Chondrocyte (in vitro differentiated cells): ENCODE measurements around the gene ZGRF1. TPM values are rescaled to one million over a fixed set of nuclear protein-coding genes. Genes with fewer than 3 reads are reported as not detected.

ENCODE experiments used
- DNase-seq: peaks from one replicate; pipeline ENCODE4 v3.0.0; 2021; ENCODE audit warnings: mixed read lengths, low spot score
- H3K27ac Mint-ChIP-seq: one replicate; pipeline ENCODE4 v1.8.0; 2021; ENCODE audit warnings: mild to moderate bottlenecking, moderate library complexity, mixed read lengths; ENCODE audit not compliant: unreplicated experiment
- H3K27me3 Mint-ChIP-seq: 2 replicates; pipeline ENCODE4 v1.8.0; 2021; ENCODE audit warnings: low read depth, mixed read lengths
- H3K36me3 Mint-ChIP-seq: 2 replicates; pipeline ENCODE4 v1.8.0; 2021; ENCODE audit warnings: low read depth, mixed read lengths
- H3K4me1 Mint-ChIP-seq: 2 replicates; pipeline ENCODE4 v1.8.0; 2021; ENCODE audit warnings: low read depth, mild to moderate bottlenecking, mixed read lengths
- H3K4me3 Mint-ChIP-seq: one replicate; pipeline ENCODE4 v1.8.0; 2021; ENCODE audit warnings: mild to moderate bottlenecking, moderate library complexity, mixed read lengths; ENCODE audit not compliant: unreplicated experiment
- H3K9me3 Mint-ChIP-seq: 2 replicates; pipeline ENCODE4 v1.8.0; 2021; ENCODE audit warnings: low read depth, mixed read lengths
- total RNA-seq: library from RNA; stranded (reverse); gene quantifications from 3 replicates; pipeline ENCODE4 v1.2.1, GENCODE V29; 2021
- TF ChIP-seq, protein P1 (sequence below): fragments of 200-600 bp; sonication (generic); IDR thresholded peaks from 2 replicates; pipeline ENCODE4 v1.5.0; 2021; ENCODE audit warnings: antibody characterized with exemption, mild to moderate bottlenecking, moderate library complexity

Gene ZGRF1
- total RNA-seq, 1 donor from 2014 or later = 4.3 TPM

DNA sequence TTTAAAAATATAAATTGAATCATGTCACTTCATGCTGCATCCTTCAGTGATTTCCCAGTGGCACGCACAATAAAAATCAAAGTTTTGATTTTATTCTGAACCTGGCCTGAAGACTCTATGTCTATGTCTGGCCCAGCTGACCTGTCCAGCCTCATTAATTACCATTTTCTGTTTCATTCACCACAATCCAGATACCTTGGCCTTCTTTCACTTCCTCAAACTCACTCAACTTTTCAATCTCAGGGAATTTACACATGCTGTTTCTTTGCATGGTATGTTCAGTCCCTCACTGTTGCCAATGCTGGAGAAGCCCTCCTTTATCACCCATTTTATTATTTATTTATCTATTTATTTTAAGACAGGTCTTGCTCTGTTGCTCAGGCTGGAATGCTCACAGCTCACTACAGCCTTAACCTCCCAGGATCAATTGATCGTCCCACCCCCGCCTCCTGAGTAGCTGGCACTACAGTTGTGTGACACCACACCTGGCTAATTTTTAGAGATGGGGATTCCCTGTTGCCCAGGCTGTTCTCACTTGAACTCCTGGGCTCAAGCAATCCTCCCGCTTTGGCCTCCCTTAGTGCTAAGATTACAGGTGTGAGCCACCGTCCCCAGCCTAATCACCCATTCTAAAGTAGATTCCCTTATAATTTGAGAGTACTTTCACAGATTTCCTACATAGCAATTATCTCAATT is 43.1 kb downstream of the ZGRF1 start:
- no peak overlapping the region for H3K4me3 Mint-ChIP-seq
- H3K27ac Mint-ChIP-seq = no peak overlapping the region
- H3K36me3 Mint-ChIP-seq = peaks cover 5% of the 10 kb centered on the region
- TF ChIP-seq, protein P1, sequence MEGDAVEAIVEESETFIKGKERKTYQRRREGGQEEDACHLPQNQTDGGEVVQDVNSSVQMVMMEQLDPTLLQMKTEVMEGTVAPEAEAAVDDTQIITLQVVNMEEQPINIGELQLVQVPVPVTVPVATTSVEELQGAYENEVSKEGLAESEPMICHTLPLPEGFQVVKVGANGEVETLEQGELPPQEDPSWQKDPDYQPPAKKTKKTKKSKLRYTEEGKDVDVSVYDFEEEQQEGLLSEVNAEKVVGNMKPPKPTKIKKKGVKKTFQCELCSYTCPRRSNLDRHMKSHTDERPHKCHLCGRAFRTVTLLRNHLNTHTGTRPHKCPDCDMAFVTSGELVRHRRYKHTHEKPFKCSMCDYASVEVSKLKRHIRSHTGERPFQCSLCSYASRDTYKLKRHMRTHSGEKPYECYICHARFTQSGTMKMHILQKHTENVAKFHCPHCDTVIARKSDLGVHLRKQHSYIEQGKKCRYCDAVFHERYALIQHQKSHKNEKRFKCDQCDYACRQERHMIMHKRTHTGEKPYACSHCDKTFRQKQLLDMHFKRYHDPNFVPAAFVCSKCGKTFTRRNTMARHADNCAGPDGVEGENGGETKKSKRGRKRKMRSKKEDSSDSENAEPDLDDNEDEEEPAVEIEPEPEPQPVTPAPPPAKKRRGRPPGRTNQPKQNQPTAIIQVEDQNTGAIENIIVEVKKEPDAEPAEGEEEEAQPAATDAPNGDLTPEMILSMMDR = no peak
- no peaks in the 10 kb centered on the region for H3K27me3 Mint-ChIP-seq
- peaks cover 9% of the 10 kb centered on the region for H3K9me3 Mint-ChIP-seq
- DNase-seq = no peak
- no peaks in the 10 kb centered on the region for H3K4me1 Mint-ChIP-seq

DNA sequence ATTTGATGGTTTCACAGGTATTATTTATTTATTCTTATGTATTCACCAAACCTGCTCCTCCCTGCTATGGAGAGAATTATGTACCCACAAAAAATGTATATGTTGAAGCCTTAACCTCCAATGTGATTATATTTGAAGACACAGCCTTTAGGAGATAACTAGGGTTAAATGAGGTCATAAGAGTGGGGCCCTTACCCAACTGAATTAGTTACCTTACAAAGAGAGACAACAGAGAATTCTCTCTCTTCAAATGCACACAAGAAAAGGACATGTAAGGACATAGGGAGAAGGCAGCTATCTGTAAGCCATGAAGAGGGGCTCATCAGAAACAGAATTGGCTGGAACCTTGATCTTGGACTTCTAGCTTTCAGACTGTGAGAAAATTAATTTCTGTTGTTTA is 44.0 kb downstream of the ZGRF1 start:
- H3K27me3 Mint-ChIP-seq = no peaks in the 10 kb centered on the region
- H3K9me3 Mint-ChIP-seq = peaks cover 9% of the 10 kb centered on the region
- H3K4me3 Mint-ChIP-seq = no peak overlapping the region
- H3K27ac Mint-ChIP-seq = no peak overlapping the region
- TF ChIP-seq, protein P1 = no peak
- DNase-seq = no peak
- H3K36me3 Mint-ChIP-seq = peaks cover 5% of the 10 kb centered on the region
- no peaks in the 10 kb centered on the region for H3K4me1 Mint-ChIP-seq

DNA sequence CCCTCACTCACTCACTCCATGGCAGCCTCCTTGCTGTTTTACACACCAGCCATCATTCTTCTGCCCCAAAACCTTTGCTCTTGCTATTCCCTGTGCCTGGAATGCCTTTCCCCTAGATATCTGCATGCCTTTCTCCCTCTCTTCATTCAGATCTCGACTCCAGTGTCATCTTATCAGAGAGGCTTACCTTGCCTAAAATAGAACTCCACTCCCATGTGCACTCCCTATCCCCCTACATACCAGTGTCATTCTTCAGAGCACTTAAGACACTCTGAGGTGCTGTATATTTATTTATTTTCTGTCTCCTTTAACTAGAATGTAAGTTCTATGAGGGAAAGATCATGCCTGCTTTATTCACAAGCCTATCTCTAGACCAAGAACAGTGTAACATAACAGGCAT is 45.1 kb downstream of the ZGRF1 start:
- Mint-ChIP-seq H3K4me3 (no peak overlapping the region), H3K27me3 (no peaks in the 10 kb centered on the region), H3K9me3 (peaks cover 9% of the 10 kb centered on the region), H3K27ac (no peak overlapping the region), H3K4me1 (no peaks in the 10 kb centered on the region), H3K36me3 (peaks cover 5% of the 10 kb centered on the region)
- DNase-seq = no peak
- TF ChIP-seq, protein P1 = no peak

DNA sequence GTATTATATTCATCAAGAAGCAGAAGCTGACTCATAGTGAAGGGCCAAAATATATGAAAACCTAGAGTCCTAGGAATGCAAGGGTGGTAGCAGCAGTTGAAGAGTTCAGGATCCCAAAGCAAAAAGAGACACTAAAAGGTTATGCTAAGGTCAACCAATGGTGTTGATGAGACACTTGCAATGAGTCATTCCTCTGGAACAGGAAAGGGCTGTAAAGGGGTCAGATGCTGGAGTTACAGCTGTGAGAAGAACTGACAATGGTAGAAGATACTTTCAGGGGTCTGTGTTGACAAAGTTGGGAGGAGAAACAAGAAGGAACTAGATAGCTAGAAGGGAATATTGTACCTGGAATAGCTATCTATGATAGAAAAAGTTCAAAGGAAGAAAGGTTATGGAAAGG is 47.5 kb downstream of the ZGRF1 start:
- Mint-ChIP-seq H3K27me3 (no peaks in the 10 kb centered on the region), H3K4me3 (no peak overlapping the region), H3K4me1 (no peaks in the 10 kb centered on the region), H3K36me3 (peaks cover 5% of the 10 kb centered on the region), H3K27ac (no peak overlapping the region), H3K9me3 (peaks cover 9% of the 10 kb centered on the region)
- DNase-seq = no peak
- TF ChIP-seq, protein P1 = no peak

DNA sequence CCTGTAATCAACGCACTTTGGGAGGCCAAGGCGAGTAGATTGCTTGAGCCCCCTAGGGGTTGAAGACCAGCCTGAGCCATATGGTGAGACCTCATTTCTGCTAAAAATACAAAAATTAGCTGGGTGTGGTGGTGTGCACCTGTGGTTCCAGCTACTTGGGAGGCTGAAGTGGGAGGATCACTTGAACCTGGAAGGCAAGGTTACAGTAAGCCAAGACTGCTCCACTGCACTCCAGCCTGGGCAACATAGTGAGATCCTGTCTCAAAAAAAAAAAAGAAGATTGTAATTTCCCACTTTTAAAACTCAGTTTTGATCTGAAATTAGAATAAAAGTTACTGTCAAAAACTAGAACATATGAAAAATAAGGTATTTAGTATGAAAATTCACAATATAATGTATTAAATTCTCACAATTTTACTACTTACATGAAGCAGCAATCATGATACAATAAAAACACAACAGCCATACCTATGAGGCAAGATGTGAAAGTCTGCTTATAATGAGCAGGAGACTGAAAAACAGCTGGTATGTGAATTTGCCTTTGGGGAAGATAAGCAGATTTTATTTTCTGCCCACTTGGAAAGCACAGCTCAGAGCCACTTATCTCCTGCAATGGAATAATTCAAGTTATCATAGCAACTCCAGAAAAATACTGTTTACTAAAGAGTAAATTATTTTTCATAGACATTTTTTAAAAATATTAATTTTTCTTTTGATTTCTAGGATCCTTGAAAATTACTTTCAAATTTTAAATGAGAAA is 50.6 kb downstream of the ZGRF1 start:
- no peak for DNase-seq
- Mint-ChIP-seq H3K27ac (no peak overlapping the region), H3K36me3 (peaks cover 3% of the 10 kb centered on the region), H3K9me3 (no peaks in the 10 kb centered on the region), H3K4me3 (no peak overlapping the region), H3K27me3 (no peaks in the 10 kb centered on the region), H3K4me1 (no peaks in the 10 kb centered on the region)
- TF ChIP-seq, protein P1 = no peak
